SK-N-MC (cell line): Measurements from ENCODE around the gene NEK1.

Experiments used
- EZH2 ChIP-seq: fragments of 200-600 bp; sonication (generic); IDR thresholded peaks from one replicate; pipeline ENCODE4 v1.6.1; 2017; ENCODE audit warnings: antibody characterized with exemption
- POLR2AphosphoS5 ChIP-seq: IDR thresholded peaks from 2 replicates; pipeline ENCODE4 v1.6.1; 2012; ENCODE audit warnings: mild to moderate bottlenecking, low read depth, low read length, borderline replicate concordance

DNA sequence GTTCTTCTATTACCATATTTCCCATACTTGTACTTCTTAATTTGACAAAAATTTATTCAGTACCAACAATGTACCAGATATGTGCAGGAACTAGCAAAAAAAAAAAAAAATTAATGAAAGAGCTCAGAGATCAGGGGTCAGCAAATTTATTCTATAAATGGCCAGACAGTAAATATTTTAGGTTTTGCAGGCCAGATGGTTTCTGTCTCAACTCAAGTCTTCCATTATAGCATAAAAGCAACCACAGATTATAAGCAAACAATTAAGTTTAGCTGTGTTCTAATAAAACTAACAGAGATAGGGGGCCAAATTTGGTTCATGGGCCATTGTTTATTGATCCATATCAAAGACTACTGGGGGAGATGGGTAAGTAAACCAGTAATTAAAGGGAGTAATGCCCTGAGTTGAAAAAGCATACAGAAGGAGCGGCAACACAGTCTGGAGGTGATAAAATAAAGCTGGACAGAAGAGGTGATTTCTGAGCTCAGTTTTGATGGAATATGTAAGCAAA lies 19.3 kb downstream of the NEK1 start:
- no peak for TF ChIP-seq EZH2
- TF ChIP-seq POLR2AphosphoS5: no peak
